SK-N-SH (cell line): ENCODE measurements around the gene KRT85. TPM values are rescaled to one million over a fixed set of nuclear protein-coding genes. Genes with fewer than 3 reads are reported as not detected.

Experiments used
- CTCF ChIA-PET: fragments of 300-600, 350-600 bp; formaldehyde crosslinking; extraction: SDS; loops from one replicate; lab custom pipeline; 2021; lab: Yijun Ruan, JAX
- POLR2A ChIA-PET: fragments of 350-600 bp; sonication (Branson Sonifier 250); formaldehyde crosslinking; extraction: SDS; loops from one replicate; lab custom pipeline; 2020; ENCODE audit warnings: antibody characterized with exemption, inconsistent platforms; lab: Yijun Ruan, JAX
- DNase-seq: peaks from one replicate; pipeline ENCODE4 v3.0.0; 2012
- H2AFZ ChIP-seq: fragments of 200-600 bp; sonication (generic); 2 replicates; pipeline ENCODE4 v1.8.1; 2016; ENCODE audit warnings: antibody characterized with exemption, mild to moderate bottlenecking, low read depth
- H3F3A ChIP-seq: fragments of 200-600 bp; sonication (generic); replicated peaks from 2 replicates; pipeline ENCODE3; 2016; ENCODE audit warnings: antibody characterized with exemption, mild to moderate bottlenecking; ENCODE audit not compliant: insufficient read depth
- H3K27ac ChIP-seq, 2 experiments: fragments of 200-500 bp in 1 of 2; fragments of 200-600 bp in 1 of 2; sonication (Bioruptor generic) in 1 of 2; sonication (generic), shearing (Covaris generic) in 1 of 2; 2 replicates each; pipeline versions ENCODE4 v1.5.1 to v1.6.1; 2014 to 2016; ENCODE audit warnings: low read depth in 2 of 2, inconsistent platforms in 1 of 2, low read length in 1 of 2, mild to moderate bottlenecking in 1 of 2, mixed read lengths in 1 of 2
- H3K27me3 ChIP-seq: fragments of 200-600 bp; sonication (generic), shearing (Covaris generic); 2 replicates; pipeline ENCODE4 v1.6.1; 2016; ENCODE audit warnings: mixed run types; ENCODE audit not compliant: insufficient read depth
- H3K36me3 ChIP-seq, 2 experiments: fragments of 200-500 bp in 1 of 2; fragments of 200-600 bp in 1 of 2; sonication (Bioruptor generic) in 1 of 2; sonication (generic) in 1 of 2; replicated peaks in 1 of 2; 2 replicates each; pipeline versions ENCODE3 to v1.5.1; 2014 to 2016; ENCODE audit warnings: low read length in 1 of 2, mild to moderate bottlenecking in 1 of 2; ENCODE audit not compliant: insufficient read depth in 2 of 2, control insufficient read depth in 1 of 2
- H3K4me1 ChIP-seq, 2 experiments: fragments of 200-500 bp in 1 of 2; fragments of 200-600 bp in 1 of 2; sonication (Bioruptor generic) in 1 of 2; sonication (generic), shearing (Covaris generic) in 1 of 2; 2 replicates each; pipeline versions ENCODE4 v1.5.1 to v1.6.1; 2014 to 2016; ENCODE audit warnings: low read depth in 1 of 2, low read length in 1 of 2, mixed run types in 1 of 2; ENCODE audit not compliant: insufficient read depth in 2 of 2, control insufficient read depth in 1 of 2
- H3K4me2 ChIP-seq: fragments of 200-600 bp; sonication (generic), shearing (Covaris generic); 2 replicates; pipeline ENCODE4 v1.6.1; 2017; ENCODE audit warnings: mixed run types
- H3K4me3 ChIP-seq, 2 experiments: fragments of 200-500 bp in 1 of 2; fragments of 200-600 bp in 1 of 2; sonication (Bioruptor generic) in 1 of 2; sonication (generic), shearing (Covaris generic) in 1 of 2; 2 replicates each; pipeline versions ENCODE4 v1.5.1 to v1.8.1; 2014 to 2016; ENCODE audit warnings: low read depth in 2 of 2, inconsistent platforms in 1 of 2, low read length in 1 of 2, mild to moderate bottlenecking in 1 of 2, mixed read lengths in 1 of 2, moderate library complexity in 1 of 2
- H3K79me2 ChIP-seq: fragments of 200-600 bp; sonication (generic); 2 replicates; pipeline ENCODE4 v1.8.1; 2017; ENCODE audit warnings: mild to moderate bottlenecking; ENCODE audit not compliant: insufficient read depth
- H3K9ac ChIP-seq: fragments of 200-600 bp; sonication (generic); 2 replicates; pipeline ENCODE4 v1.6.1; 2017; ENCODE audit warnings: mixed run types
- H3K9me2 ChIP-seq: fragments of 200-600 bp; sonication (generic); 2 replicates; pipeline ENCODE4 v1.6.1; 2017; ENCODE audit warnings: mixed run types
- H3K9me3 ChIP-seq: fragments of 200-600 bp; sonication (generic); 2 replicates; pipeline ENCODE4 v1.6.1; 2017; ENCODE audit warnings: mixed run types, mild to moderate bottlenecking, moderate library complexity
- H4K20me1 ChIP-seq: fragments of 200-600 bp; sonication (generic); 2 replicates; pipeline ENCODE4 v1.6.1; 2017; ENCODE audit warnings: mild to moderate bottlenecking, mixed run types; ENCODE audit not compliant: insufficient read depth
- CTCF ChIP-seq: fragments of 200-600 bp; sonication (generic); IDR thresholded peaks from 2 replicates; pipeline ENCODE4 v1.6.1; 2017; ENCODE audit warnings: antibody characterized with exemption, mild to moderate bottlenecking, moderate library complexity
- EP300 ChIP-seq, 2 experiments: IDR thresholded peaks; 2 replicates each; pipeline versions ENCODE4 v1.4.0 to v1.6.1; 2012; ENCODE audit warnings: borderline replicate concordance in 1 of 2, low read depth in 1 of 2, low read length in 1 of 2
- IRF3 ChIP-seq: fragments of 150-350 bp; IDR thresholded peaks from 2 replicates; pipeline ENCODE4 v1.6.1; 2016; ENCODE audit warnings: mild to moderate bottlenecking, low read depth, low read length
- MEF2A ChIP-seq: IDR thresholded peaks from 2 replicates; pipeline ENCODE4 v1.4.0; 2012; ENCODE audit warnings: low read depth, borderline replicate concordance
- POLR2AphosphoS5 ChIP-seq: IDR thresholded peaks from 2 replicates; pipeline ENCODE4 v1.6.1; 2012; ENCODE audit warnings: low read depth, low read length
- RAD21 ChIP-seq: IDR thresholded peaks from 2 replicates; pipeline ENCODE4 v1.6.1; 2012; ENCODE audit warnings: mild to moderate bottlenecking, low read length
- REST ChIP-seq: IDR thresholded peaks from 2 replicates; pipeline ENCODE4 v1.6.1; 2012; ENCODE audit warnings: mild to moderate bottlenecking, low read depth, low read length, moderate library complexity
- RFX5 ChIP-seq: IDR thresholded peaks from 2 replicates; pipeline ENCODE4 v1.6.1; 2012; ENCODE audit warnings: mild to moderate bottlenecking, improper control_type of control experiment, low read length
- RXRA ChIP-seq: IDR thresholded peaks from 2 replicates; pipeline ENCODE4 v1.4.0; 2012; ENCODE audit warnings: low read depth, mild to moderate bottlenecking, borderline replicate concordance
- TCF12 ChIP-seq: IDR thresholded peaks from 2 replicates; pipeline ENCODE4 v1.4.0; 2012
- TEAD4 ChIP-seq: IDR thresholded peaks from 2 replicates; pipeline ENCODE4 v1.4.0; 2012; ENCODE audit warnings: mild to moderate bottlenecking, borderline replicate concordance; ENCODE audit not compliant: insufficient read depth
- USF1 ChIP-seq: IDR thresholded peaks from 2 replicates; pipeline ENCODE4 v1.4.0; 2012; ENCODE audit warnings: low read depth, borderline replicate concordance
- ZBTB33 ChIP-seq: IDR thresholded peaks from 2 replicates; pipeline ENCODE4 v1.4.0; 2012; ENCODE audit warnings: low read depth, borderline replicate concordance
- WGBS: methylation state at CpG from one replicate; pipeline ENCODE4 v1.1.6; 2017; ENCODE audit warnings: low lambda C conversion rate; 5-methylcytosine and 5-hydroxymethylcytosine counted together
- polyA plus RNA-seq, 3 experiments: library from polyadenylated mRNA; depleted of rRNA; stranded (reverse); fragments of >200 nt; gene quantifications; 2 replicates each; pipeline ENCODE4 v1.2.3, GENCODE V29; 2012

The KRT85 gene
- polyA plus RNA-seq, 1 of the 3 experiments (the other 2 are of a cell fraction), result not detected

- Histone ChIP-seq H3K27ac (no peak overlapping the region), H3K27me3 (peaks cover 8% of the 10 kb centered on the region; the same call in 1 of the 2 replicates), H2AFZ (no peak overlapping the region), H4K20me1 (no peaks in the 10 kb centered on the region), H3K9ac (no peak overlapping the region), H3K9me3 (no peaks in the 10 kb centered on the region), H3K4me2 (no peak overlapping the region), H3K4me1 (peaks cover 0 to 5% of the 10 kb centered on the region in 2 experiments; a peak in 1 of 4 replicates), H3K9me2 (no peaks in the 10 kb centered on the region), H3K4me3 (no peak overlapping the region), H3F3A (no peaks in the 10 kb centered on the region), H3K79me2 (no peaks in the 10 kb centered on the region), H3K36me3 (no peaks in the 10 kb centered on the region)
- CTCF ChIA-PET, result interaction anchor here (0.6 to 1.8 kb wide), 7 partner anchors 9 to 472 kb away, joined by 3 to 9 read pairs (median 4); no protein-coding TSS in a partner anchor
- POLR2A ChIA-PET, result no interaction called here
- no peak for DNase-seq
- 15% methylated on average over 4 of the region's 4 CpGs for WGBS
- TF ChIP-seq MEF2A (no peak), TCF12 (no peak), ZBTB33 (no peak), EP300 (IDR thresholded peaks at IDR 0.05; ENCODE audit: borderline replicate concordance in 1 of 2, low read depth in 1 of 2, low read length in 1 of 2) (no peak), RXRA (no peak), POLR2AphosphoS5 (no peak), REST (no peak), USF1 (no peak), TEAD4 (no peak), IRF3 (no peak), RFX5 (no peak), RAD21 (no peak), CTCF (no peak)
These were observed 45.9 kb upstream of the KRT85 start for GRCh38 chr12:52413202-52413601.
